GM19240 (cell line): ENCODE data around the gene CSN2.
"Not testable (repeated sequence)": the region's sequence is repeated elsewhere in the genome, so short reads cannot be mapped to it uniquely, and the experiment has no call there.

Experiments
- DNase-seq: peaks from one replicate; pipeline ENCODE4 v3.0.0; 2011; ENCODE audit warnings: low spot score; ENCODE audit not compliant: insufficient read length

Gene CSN2, protein sequence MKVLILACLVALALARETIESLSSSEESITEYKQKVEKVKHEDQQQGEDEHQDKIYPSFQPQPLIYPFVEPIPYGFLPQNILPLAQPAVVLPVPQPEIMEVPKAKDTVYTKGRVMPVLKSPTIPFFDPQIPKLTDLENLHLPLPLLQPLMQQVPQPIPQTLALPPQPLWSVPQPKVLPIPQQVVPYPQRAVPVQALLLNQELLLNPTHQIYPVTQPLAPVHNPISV

GRCh38 chr4:69965628-69966027, at the start of gene CSN2:
Gene CSN2 (minus strand): TSS chr4:69965728. CDS start chr4:69960995, 4,733 bp downstream.
- DNase-seq, result no peak

DNA sequence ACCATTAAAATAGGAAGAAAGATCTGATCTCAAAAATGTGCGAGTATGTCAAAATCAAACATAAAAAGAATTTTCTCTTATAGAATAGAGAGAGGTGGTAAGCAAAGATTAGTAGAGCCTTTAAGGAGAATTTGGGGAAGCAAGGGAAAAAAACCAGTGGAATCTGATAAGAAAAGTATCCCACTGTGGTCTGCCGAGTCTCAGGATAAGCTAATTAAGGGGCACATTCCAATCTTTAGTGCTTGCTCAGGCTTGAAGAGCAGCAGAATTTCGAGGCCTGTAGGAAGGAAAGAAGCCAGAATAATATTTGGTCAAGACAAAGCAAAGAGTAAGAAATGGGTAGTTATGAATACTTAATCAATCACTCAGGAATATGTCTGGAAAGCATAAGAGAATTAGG, 43.2 kb upstream of the CSN2 start:
- no peak for DNase-seq

GRCh38 chr4:70002507-70002906, 37.0 kb upstream of the CSN2 start:
- DNase-seq, result no peak

- DNase-seq, result no peak
These were observed 35.2 kb upstream of the CSN2 start for GRCh38 chr4:70000711-70001110.

DNA sequence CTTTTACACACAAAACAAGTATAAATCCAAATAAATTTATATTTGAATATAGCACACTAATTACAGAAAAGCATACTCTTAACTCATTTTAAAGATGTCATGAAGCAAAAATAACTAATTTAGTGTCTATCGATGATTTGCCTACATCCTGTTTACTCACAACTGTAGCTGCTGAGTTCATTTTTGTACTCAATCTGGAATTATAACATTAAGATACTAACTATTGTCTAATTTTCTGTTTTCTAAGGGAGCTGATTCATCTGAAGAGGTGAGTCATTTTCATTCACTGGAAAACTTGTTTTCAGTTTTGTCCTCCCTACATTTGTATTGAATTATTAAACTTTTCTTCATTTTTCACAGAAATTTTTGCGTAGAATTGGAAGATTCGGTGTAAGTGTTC, 33.9 kb upstream of the CSN2 start:
- DNase-seq, result no peak

- no peak for DNase-seq
These were observed 30.0 kb upstream of the CSN2 start, which contains the start of gene STATH for GRCh38 chr4:69995526-69996016. Gene STATH (plus strand): TSS chr4:69995966. CDS start chr4:69998438, 2,472 bp downstream.

DNA sequence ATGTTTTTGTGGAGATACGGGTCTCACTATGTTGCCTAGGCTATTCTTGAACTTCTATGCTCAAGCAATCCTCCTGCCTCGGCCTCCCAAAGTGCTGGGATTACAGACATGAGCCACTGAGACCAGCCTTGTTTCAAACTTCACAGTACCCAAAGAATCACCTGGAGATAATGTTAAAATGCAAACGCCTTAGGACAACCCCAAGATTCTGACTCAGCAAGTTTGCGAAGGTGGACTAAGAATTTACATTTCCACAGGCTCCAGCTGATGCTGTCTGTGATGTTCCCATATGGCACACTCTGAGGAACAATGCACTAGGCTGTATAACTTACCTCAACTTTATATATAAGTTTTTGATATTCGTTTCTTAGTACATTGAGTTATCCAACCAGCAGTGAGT, 29.3 kb upstream of the CSN2 start:
- DNase-seq, result no peak

DNA sequence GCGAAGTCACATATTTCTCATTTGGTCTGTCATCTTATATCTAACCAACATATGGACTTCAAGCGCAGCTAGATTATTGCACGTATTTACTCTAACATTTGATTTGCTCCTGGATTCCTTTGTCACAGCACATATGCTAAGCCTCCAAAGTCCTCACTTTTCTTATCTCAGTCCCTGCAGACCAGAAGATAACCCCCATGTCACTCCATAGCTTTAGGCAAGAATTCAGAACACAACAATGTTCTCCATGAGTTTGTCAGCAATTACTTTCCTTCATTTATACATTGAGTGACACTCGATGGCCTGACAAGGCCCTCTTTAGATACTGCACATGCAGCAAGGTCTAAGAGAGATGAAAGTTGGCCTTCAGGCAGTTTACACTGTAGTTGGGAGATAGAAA, 25.5 kb upstream of the CSN2 start:
- no peak for DNase-seq

GRCh38 chr4:69986663-69987062, 21.1 kb upstream of the CSN2 start:
- no peak for DNase-seq

DNA sequence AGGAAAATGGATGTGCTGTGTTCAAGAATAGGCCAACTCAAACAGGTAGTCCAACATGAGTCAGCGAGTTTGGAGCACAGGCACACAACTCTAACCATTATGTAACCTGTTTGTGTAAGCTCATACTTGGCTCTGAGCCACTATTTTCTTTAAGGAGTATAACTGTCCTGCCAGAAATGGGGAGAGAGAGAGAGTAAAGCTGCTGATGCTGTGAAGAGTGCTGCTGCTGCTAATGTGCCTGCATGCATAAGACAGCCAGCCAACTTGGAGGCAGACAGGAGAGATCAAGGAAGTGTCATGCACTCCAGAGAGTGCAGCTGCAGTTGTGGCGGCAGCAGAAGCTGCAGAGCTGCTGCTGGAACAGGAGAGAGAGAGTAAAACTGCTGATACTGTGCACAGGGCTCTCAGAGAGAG, 18.5 kb upstream of the CSN2 start:
- DNase-seq, result no peak

DNA sequence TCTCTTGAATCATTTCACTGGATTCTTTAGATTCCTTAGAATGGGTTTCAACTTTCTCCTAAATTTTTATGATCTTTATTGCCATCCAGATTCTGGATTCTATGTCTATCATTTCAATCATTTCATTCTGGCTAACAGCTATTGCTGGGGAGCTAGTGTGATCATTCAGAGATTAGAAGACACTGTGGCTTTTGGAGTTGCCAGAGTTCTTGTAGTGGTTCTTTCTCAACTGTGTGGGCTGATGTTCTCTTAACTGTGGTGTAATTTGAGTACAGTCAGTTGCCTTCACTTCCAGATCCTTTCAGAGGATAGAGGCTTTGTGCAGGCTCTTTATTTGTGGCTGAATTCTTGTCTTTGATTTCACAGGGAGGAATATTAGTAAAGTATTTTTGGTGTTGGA, 12.1 kb upstream of the CSN2 start:
- no peak for DNase-seq

DNA sequence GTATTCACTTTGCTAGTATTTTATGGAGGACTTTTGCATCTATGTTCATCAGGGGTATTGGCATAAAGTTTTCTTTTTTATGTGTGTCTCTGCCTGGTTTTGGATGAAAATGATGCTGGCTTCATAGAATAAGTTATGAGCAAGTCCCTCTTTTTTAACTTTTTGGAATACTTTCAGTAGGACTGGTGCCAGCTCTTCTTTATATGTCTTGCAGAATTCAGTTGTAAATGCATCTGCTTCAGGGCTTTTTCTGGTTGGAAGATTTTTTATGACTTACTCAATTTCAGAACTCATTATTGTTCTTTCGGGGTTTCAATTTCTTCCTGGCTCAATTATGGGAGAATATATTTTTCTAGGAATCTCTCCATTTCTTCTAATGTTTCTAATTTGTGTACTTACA, 9.1 kb upstream of the CSN2 start:
- DNase-seq, result no peak

DNA sequence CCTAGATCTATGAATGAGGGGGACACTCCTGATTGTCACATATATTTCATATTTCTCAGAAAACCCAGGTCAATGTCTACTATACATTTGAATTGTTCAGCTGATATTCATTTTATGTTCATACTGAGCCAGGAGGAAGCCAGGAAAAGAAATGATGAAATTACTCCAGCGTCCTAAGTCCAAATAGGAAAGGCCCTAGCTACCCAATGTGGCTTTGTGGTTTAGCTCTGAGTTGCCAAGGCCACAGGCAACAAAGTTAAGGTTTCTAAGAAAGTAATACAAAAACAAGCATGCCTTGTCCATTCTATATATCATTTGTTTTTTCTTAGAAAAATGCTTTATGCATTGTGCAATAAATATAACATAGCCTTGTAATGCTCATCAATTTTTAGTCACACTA, 4.5 kb upstream of the CSN2 start:
- DNase-seq, result no peak

GRCh38 chr4:69957209-69957608, 8.3 kb downstream of the CSN2 start:
- no peak for DNase-seq

GRCh38 chr4:69951602-69952001, 13.9 kb downstream of the CSN2 start:
- DNase-seq, result no peak

GRCh38 chr4:69936566-69936965, 29.0 kb downstream of the CSN2 start:
- no peak for DNase-seq

DNA sequence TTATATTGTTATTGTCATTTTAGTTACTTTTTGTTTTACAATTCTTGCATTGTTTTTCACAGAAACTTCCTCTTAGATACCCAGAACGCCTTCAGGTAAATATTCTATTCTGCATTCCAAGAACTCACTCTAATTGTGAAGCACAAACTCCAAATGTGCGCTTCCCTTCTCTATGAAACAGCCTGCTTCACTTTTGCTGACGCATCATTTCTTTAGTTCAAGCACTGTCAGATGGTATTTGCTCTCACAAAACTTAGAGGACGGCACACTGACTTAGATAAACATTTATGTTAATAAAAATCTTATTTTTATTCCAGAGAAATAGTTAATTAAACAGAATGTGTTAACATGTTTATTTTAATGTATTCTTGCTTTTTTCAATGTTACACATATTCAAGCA, 31.4 kb downstream of the CSN2 start:
- no peak for DNase-seq

DNA sequence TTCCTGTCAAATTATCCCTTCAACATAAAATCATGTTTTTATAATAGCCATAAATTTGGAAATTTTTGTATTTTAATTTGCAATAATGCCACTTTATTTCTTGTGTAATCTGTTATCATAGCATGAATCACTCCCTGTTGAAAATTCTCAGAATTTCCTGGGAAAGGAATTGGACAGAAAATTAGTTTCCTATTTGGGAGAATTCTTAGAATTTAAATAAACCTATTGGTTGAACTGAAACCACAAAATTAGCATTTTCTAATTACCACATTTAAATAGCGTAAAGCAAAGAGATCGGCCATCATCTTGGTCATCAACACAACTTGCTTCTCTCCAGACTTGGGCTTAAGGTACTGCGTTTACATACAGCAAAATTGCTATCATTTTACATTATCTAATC, 34.8 kb downstream of the CSN2 start, which contains the start of gene CSN1S1:
TSS of gene CSN1S1 (plus strand) at position 301 of the 400 bp plus-strand sequence. CDS start 1,488 bp downstream, outside the sequence.
- no peak for DNase-seq

DNA sequence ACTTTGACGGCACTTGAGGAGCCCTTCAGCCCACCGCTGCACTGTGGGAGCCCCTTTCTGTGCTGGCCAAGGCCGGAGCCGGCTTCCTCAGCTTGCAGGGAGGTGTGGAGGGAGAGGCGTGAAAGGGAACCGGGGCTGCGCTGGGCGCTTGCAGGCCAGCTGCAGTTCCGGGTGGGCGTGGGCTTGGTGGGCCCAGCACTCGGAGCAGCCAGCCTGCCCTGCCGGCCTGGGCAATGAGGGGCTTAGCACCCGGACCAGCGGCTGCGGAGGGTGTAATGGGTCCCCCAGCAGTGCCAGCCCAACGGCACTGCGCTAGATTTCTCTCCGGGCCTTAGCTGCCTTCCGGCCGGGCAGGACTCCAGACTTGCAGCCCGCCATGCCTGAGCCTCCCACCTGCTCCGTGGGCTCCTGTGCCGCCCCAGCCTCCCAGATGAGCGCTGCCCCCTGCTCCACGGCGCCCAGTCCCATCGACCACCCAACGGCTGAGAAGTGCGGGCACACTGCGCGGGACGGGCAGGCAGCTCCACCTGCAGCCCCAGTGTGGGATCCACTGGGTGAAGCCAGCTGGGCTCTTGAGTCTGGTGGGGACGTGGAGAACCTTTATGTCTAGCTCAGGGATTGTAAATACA, 41.6 kb downstream of the CSN2 start:
- not testable (repeated sequence) for DNase-seq

DNA sequence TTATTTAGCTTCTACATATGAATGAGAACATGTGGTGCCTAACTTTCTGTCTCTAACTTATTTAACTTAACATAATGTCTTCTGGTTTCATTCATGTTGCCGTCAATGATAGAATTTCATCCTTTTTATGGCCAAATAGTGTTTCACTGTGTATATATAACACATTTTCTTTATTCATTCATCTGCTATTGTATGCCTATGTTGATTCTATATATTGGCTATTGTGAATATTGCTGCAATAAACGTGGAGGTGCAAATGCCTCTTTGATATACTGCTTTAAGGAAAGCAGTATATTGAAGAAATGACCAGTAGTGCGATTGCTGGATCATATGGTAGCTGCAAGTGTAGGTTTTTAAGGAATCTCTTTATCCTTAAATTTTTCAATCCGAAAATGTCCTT, 44.7 kb downstream of the CSN2 start:
- DNase-seq, result no peak

DNA sequence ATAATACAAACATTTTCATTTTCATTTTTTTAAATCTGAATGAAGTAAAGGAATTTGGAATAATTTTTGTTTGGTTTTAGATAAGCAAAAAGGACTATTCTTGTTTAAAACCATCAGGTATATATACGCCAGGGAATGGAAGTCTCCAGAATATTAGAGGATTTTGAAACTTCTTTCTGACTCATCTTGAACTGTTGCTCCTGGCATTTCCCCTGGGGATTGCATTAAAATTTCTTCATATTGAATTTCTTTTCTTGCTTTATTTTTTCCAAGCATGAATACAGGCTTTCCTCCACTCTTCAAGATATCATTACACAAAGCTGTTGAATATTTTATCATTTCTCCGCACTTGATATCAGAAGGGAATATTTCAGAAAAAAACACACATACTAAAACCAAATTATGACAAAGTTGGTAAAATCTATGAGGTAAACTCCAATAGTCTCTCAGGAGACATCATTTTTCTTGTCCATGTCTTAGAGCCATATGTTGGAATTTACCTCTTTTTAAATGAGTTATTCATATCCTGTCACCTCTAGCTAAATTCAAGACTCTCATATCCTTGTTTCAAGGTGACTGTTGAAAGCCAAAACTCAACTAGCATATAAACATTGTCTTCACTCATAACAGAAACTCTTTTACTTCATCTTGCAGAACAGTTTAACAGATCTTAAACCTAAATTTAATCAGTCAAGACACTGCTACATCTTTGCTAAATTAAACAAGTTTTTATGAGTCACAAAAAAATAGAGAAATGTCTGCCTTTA, 55.3 kb downstream of the CSN2 start:
- no peak for DNase-seq

- DNase-seq, result no peak
These were observed 56.3 kb downstream of the CSN2 start for GRCh38 chr4:69909195-69909594.
